Stimulated activated CD8-positive, alpha-beta memory T cell treated with anti-CD3 and anti-CD28 coated beads, Interleukin-4, amount 100 ng/mL, for 24 hours (primary cell): ENCODE measurements around the gene NT5DC1.

Source experiments
- DNase-seq: peaks from one replicate; pipeline ENCODE4 v3.0.0-alpha.2; 2020; ENCODE audit warnings: low read depth

Gene NT5DC1

GRCh38 chr6:116192786-116193185 is 92.1 kb downstream of the NT5DC1 start:
- no peak for DNase-seq

GRCh38 chr6:116196841-116197240 is 96.2 kb downstream of the NT5DC1 start:
- no peak for DNase-seq

GRCh38 chr6:116200619-116201249 is 100.1 kb downstream of the NT5DC1 start:
- no peak for DNase-seq

GRCh38 chr6:116201538-116201937 is 100.9 kb downstream of the NT5DC1 start:
- no peak for DNase-seq

GRCh38 chr6:116205281-116205680 is 104.6 kb downstream of the NT5DC1 start:
- no peak for DNase-seq

- no peak for DNase-seq
These were observed 105.7 kb downstream of the NT5DC1 start for GRCh38 chr6:116206231-116206903.

- DNase-seq, result no peak
These were observed 107.6 kb downstream of the NT5DC1 start for GRCh38 chr6:116208056-116208785.

- DNase-seq, result no peak
These were observed 109.7 kb downstream of the NT5DC1 start for GRCh38 chr6:116210316-116210715.

GRCh38 chr6:116210750-116211425 is 110.2 kb downstream of the NT5DC1 start:
- no peak for DNase-seq

GRCh38 chr6:116214681-116215080 is 114.0 kb downstream of the NT5DC1 start:
- DNase-seq, result no peak

GRCh38 chr6:116215414-116215813 is 114.8 kb downstream of the NT5DC1 start:
- no peak for DNase-seq

GRCh38 chr6:116217069-116217468 is 116.4 kb downstream of the NT5DC1 start:
- no peak for DNase-seq

GRCh38 chr6:116218172-116218633 is 117.5 kb downstream of the NT5DC1 start:
- no peak for DNase-seq

GRCh38 chr6:116218866-116219265 is 118.2 kb downstream of the NT5DC1 start:
- no peak for DNase-seq

- DNase-seq, result no peak
These were observed 120.4 kb downstream of the NT5DC1 start for GRCh38 chr6:116221067-116221466.

- no peak for DNase-seq
These were observed 121.3 kb downstream of the NT5DC1 start for GRCh38 chr6:116221911-116222310.

GRCh38 chr6:116223355-116223754 is 122.7 kb downstream of the NT5DC1 start:
- DNase-seq, result no peak

GRCh38 chr6:116229287-116229913 is 128.7 kb downstream of the NT5DC1 start:
- no peak for DNase-seq

- no peak for DNase-seq
These were observed 134.0 kb downstream of the NT5DC1 start for GRCh38 chr6:116234689-116235088.

- DNase-seq, result no peak
These were observed 137.4 kb downstream of the NT5DC1 start for GRCh38 chr6:116238083-116238482.

GRCh38 chr6:116239256-116239655 is 138.6 kb downstream of the NT5DC1 start:
- no peak for DNase-seq

GRCh38 chr6:116239856-116240255 is 139.2 kb downstream of the NT5DC1 start:
- no peak for DNase-seq
